B cell (primary cell): Measurements from ENCODE around the gene ARL2. TPM values are rescaled to one million over a fixed set of nuclear protein-coding genes. Genes with fewer than 3 reads are reported as not detected.

Source experiments
- ATAC-seq: fragments of 200-7000 bp; cut with Tn5 transposase; one replicate; pipeline ENCODE4 v1.10.0; 2021; ENCODE audit warnings: low read depth, mild to moderate bottlenecking, moderate number of reproducible peaks, moderate library complexity
- CTCF ChIA-PET: fragments of 350-600 bp; sonication (Branson Sonifier 250); formaldehyde crosslinking; loops from one replicate; lab custom pipeline; 2021; ENCODE audit warnings: antibody characterized with exemption, inconsistent platforms; lab: Charles Lee
- POLR2A ChIA-PET: fragments of 350-600 bp; sonication (Branson Sonifier 250); formaldehyde crosslinking; loops from one replicate; lab custom pipeline; 2021; ENCODE audit warnings: antibody characterized with exemption; lab: Charles Lee
- DNase-seq: peaks from one replicate; pipeline ENCODE4 v3.0.0; 2013
- H2AFZ ChIP-seq: 2 replicates; pipeline ENCODE4 v1.6.1; 2012; ENCODE audit warnings: mild to moderate bottlenecking, low read depth, low read length; ENCODE audit not compliant: insufficient read depth, poor library complexity, severe bottlenecking
- H3K27ac ChIP-seq, 2 donors: 1 replicate in 1 of 2; 2 replicates in 1 of 2; pipeline ENCODE4 v1.5.1; 2012 to 2013; ENCODE audit warnings: low read length in 2 of 2, mild to moderate bottlenecking in 2 of 2, moderate library complexity in 1 of 2
- H3K27me3 ChIP-seq, 4 experiments: fragments of 200-600 bp in 1 of 4; sonication (generic) in 1 of 4; replicated peaks in 1 of 4; 1 replicate in 2 of 4; 2 replicates in 2 of 4; pipeline versions ENCODE4 v1.6.1 to v1.7.0; 2013 to 2016; ENCODE audit warnings: low read length in 3 of 4, mild to moderate bottlenecking in 2 of 4, mixed read lengths in 1 of 4, moderate library complexity in 1 of 4; ENCODE audit not compliant: insufficient read depth in 4 of 4, control insufficient read depth in 3 of 4; ENCODE audit errors: control extremely low read depth in 1 of 4
- H3K36me3 ChIP-seq, 2 experiments: replicated peaks in 1 of 2; 1 replicate in 1 of 2; 2 replicates in 1 of 2; pipeline versions ENCODE4 v1.6.1 to v1.7.1; 2013; ENCODE audit warnings: low read length in 1 of 2; ENCODE audit not compliant: insufficient read depth in 2 of 2, control insufficient read depth in 1 of 2; ENCODE audit errors: control extremely low read depth in 1 of 2, extremely low read depth in 1 of 2
- H3K4me1 ChIP-seq, 2 donors: fragments of 200-600 bp in 1 of 2; sonication (generic) in 1 of 2; 1 replicate in 1 of 2; 2 replicates in 1 of 2; pipeline versions ENCODE4 v1.5.1 to v1.6.1; 2013 to 2017; ENCODE audit warnings: low read length in 2 of 2; ENCODE audit not compliant: control insufficient read depth in 2 of 2, insufficient read depth in 2 of 2
- H3K4me2 ChIP-seq: replicated peaks from 2 replicates; pipeline ENCODE3; 2012; ENCODE audit warnings: mild to moderate bottlenecking, low read depth, low read length; ENCODE audit not compliant: poor library complexity, severe bottlenecking
- H3K4me3 ChIP-seq, 5 experiments: fragments of 200-600 bp in 1 of 5; sonication (generic) in 1 of 5; 1 replicate in 3 of 5; 2 replicates in 2 of 5; pipeline versions ENCODE4 v1.5.1 to v1.7.0; 2011 to 2016; ENCODE audit warnings: low read length in 4 of 5, mild to moderate bottlenecking in 4 of 5, low read depth in 2 of 5, control low read depth in 1 of 5, moderate library complexity in 1 of 5; ENCODE audit not compliant: insufficient read depth in 1 of 5; ENCODE audit errors: control extremely low read depth in 1 of 5, extremely low read depth in 1 of 5
- H3K79me2 ChIP-seq: fragments of 200-600 bp; sonication (generic); one replicate; pipeline ENCODE4 v1.6.0; 2016; ENCODE audit warnings: low read length; ENCODE audit not compliant: control insufficient read depth, insufficient read depth
- H3K9ac ChIP-seq: fragments of 200-600 bp; sonication (generic); 2 replicates; pipeline ENCODE4 v1.6.1; 2017; ENCODE audit warnings: mild to moderate bottlenecking, low read length, moderate library complexity
- H3K9me3 ChIP-seq, 3 donors: one replicate each; pipeline versions ENCODE4 v1.6.1 to v1.7.1; 2013; ENCODE audit warnings: low read length in 2 of 3; ENCODE audit not compliant: control insufficient read depth in 2 of 3, insufficient read depth in 1 of 3; ENCODE audit errors: control extremely low read depth in 1 of 3
- H4K20me1 ChIP-seq: 2 replicates; pipeline ENCODE4 v1.6.0; 2012; ENCODE audit warnings: mild to moderate bottlenecking, low read length; ENCODE audit not compliant: insufficient read depth, control insufficient read depth, poor library complexity, severe bottlenecking
- H3K27ac Mint-ChIP-seq: one replicate; pipeline ENCODE4 v1.8.0; 2021; ENCODE audit warnings: mixed read lengths
- H3K27me3 Mint-ChIP-seq: one replicate; pipeline ENCODE4 v1.8.0; 2021; ENCODE audit warnings: mixed read lengths
- H3K4me1 Mint-ChIP-seq: one replicate; pipeline ENCODE4 v1.8.0; 2021; ENCODE audit warnings: mixed read lengths
- H3K4me3 Mint-ChIP-seq: one replicate; pipeline ENCODE4 v1.8.0; 2021; ENCODE audit warnings: mixed read lengths
- H3K9me3 Mint-ChIP-seq: one replicate; pipeline ENCODE4 v1.8.0; 2022; ENCODE audit warnings: mixed read lengths; ENCODE audit not compliant: insufficient read depth
- CTCF ChIP-seq: fragments of 200-600 bp; IDR thresholded peaks from one replicate; pipeline ENCODE4 v1.8.0; 2022; ENCODE audit warnings: antibody characterized with exemption, mild to moderate bottlenecking
- EZH2 ChIP-seq: IDR thresholded peaks from 2 replicates; pipeline ENCODE4 v1.6.1; 2012; ENCODE audit warnings: borderline replicate concordance, low read depth, mild to moderate bottlenecking, moderate library complexity, low read length; ENCODE audit not compliant: insufficient read depth, poor library complexity, severe bottlenecking
- WGBS: methylation state at CpG from one replicate; pipeline ENCODE4 v1.1.5; 2013; ENCODE audit warnings: missing lambda C conversion rate; ENCODE audit not compliant: insufficient coverage; 5-methylcytosine and 5-hydroxymethylcytosine counted together
- intact Hi-C: fragments of 100-400 bp; cut with micrococcal nuclease; formaldehyde crosslinking; loops from one replicate; pipeline ENCODE4 v1.10.0; 2022
- polyA plus RNA-seq: library from polyadenylated mRNA; depleted of rRNA; stranded (reverse); fragments of >200 nt; gene quantifications from 2 replicates; pipeline ENCODE4 v1.2.3, GENCODE V29; 2012
- total RNA-seq, 2 donors: library from RNA; stranded (reverse); fragments of 120-200 nt in 1 of 2; gene quantifications; 1 replicate in 1 of 2; 2 replicates in 1 of 2; pipeline versions ENCODE4 v1.2.3 to v1.2.4, GENCODE V29; 2013 to 2022

ARL2 gene
- total and polyA plus RNA-seq, 2 donors (not counting 1 experiment from before 2014, with no cell fraction given): 43.4 to 53.6 TPM

- no peaks in the 10 kb centered on the region for H3K79me2 ChIP-seq
- no peaks in the 10 kb centered on the region for H3K27me3 ChIP-seq
- intact Hi-C loops: no loop called here
- Mint-ChIP-seq H3K27ac (no peak overlapping the region), H3K4me3 (no peak overlapping the region), H3K4me1 (no peaks in the 10 kb centered on the region), H3K9me3 (no peaks in the 10 kb centered on the region), H3K27me3 (no peaks in the 10 kb centered on the region)
- H3K4me1 ChIP-seq: no peaks in the 10 kb centered on the region
- no peaks in the 10 kb centered on the region for H3K36me3 ChIP-seq
- DNase-seq: no peak
- H3K9me3 ChIP-seq: peaks cover 0 to 3% (median 0%) of the 10 kb centered on the region in 3 donors
- ChIA-PET POLR2A (interaction anchor here (0.7 kb wide), 1 partner anchor 897 kb away, joined by 14 read pairs; the partner anchor contains the start of gene SART1), CTCF (no interaction called here)
- no peak overlapping the region for H2AFZ ChIP-seq
- TF ChIP-seq EZH2: no peak
- TF ChIP-seq CTCF: no peak
- no peak overlapping the region for H3K27ac ChIP-seq
- H3K4me2 ChIP-seq: no peak overlapping the region
- H4K20me1 ChIP-seq: no peaks in the 10 kb centered on the region
- ATAC-seq: no peak
- WGBS: no CpG with 5 or more reads among the region's 4 CpGs
- H3K9ac ChIP-seq: no peak overlapping the region
- H3K4me3 ChIP-seq: no peak overlapping the region
These were observed 50.9 kb downstream of the ARL2 start for GRCh38 chr11:65064847-65065240.

GRCh38 chr11:65065851-65066250 lies 51.9 kb downstream of the ARL2 start:
- Histone ChIP-seq H3K27ac (no peak overlapping the region), H3K27me3 (no peaks in the 10 kb centered on the region), H4K20me1 (no peaks in the 10 kb centered on the region), H3K4me3 (no peak overlapping the region), H3K79me2 (no peaks in the 10 kb centered on the region), H3K9ac (no peak overlapping the region), H3K36me3 (no peaks in the 10 kb centered on the region), H3K4me2 (no peak overlapping the region), H3K4me1 (no peaks in the 10 kb centered on the region), H2AFZ (no peak overlapping the region), H3K9me3 (peaks cover 0 to 3% (median 0%) of the 10 kb centered on the region in 3 donors)
- ChIA-PET POLR2A (no interaction called here), CTCF (no interaction called here)
- Mint-ChIP-seq H3K4me1 (no peaks in the 10 kb centered on the region), H3K27ac (no peak overlapping the region), H3K9me3 (no peaks in the 10 kb centered on the region), H3K27me3 (no peaks in the 10 kb centered on the region), H3K4me3 (no peak overlapping the region)
- no peak for ATAC-seq
- DNase-seq: no peak
- intact Hi-C loops: no loop called here
- WGBS: 96% methylated on average over 7 of the region's 7 CpGs
- no peak for TF ChIP-seq EZH2
- no peak for TF ChIP-seq CTCF
